Colonic mucosa (tissue), 4 donors: ENCODE data around the gene CAPN5. TPM values are rescaled to one million over a fixed set of nuclear protein-coding genes. Genes with fewer than 3 reads are reported as not detected.

ENCODE experiments used
- DNase-seq: peaks from one replicate; pipeline ENCODE4 v3.0.0-alpha.2; 2020
- H3K27ac ChIP-seq: fragments of 200-600 bp; one replicate; pipeline ENCODE4 v1.8.0; 2021
- H3K27me3 ChIP-seq: fragments of 200-600 bp; one replicate; pipeline ENCODE4 v1.8.0; 2021
- H3K36me3 ChIP-seq: fragments of 200-600 bp; one replicate; pipeline ENCODE4 v1.8.0; 2021
- H3K4me1 ChIP-seq: fragments of 200-600 bp; one replicate; pipeline ENCODE4 v1.8.0; 2021; ENCODE audit warnings: mild to moderate bottlenecking
- H3K4me3 ChIP-seq: fragments of 200-600 bp; one replicate; pipeline ENCODE4 v1.8.0; 2021
- H3K9ac ChIP-seq, 2 donors: one replicate each; pipeline ENCODE4 v1.7.0; 2013; ENCODE audit warnings: control low read depth in 2 of 2, low read depth in 2 of 2, low read length in 2 of 2
- H3K9me3 ChIP-seq: fragments of 200-600 bp; one replicate; pipeline ENCODE4 v1.8.0; 2021
- CTCF ChIP-seq: fragments of 200-600 bp; IDR thresholded peaks from one replicate; pipeline ENCODE4 v1.8.0; 2022; ENCODE audit warnings: antibody characterized with exemption, mild to moderate bottlenecking
- intact Hi-C: fragments of 100-400 bp; cut with DNase I; formaldehyde crosslinking; loops from one replicate; pipeline ENCODE4 v1.14.1; 2022
- total RNA-seq, 2 donors: library from RNA; stranded (reverse); fragmentation: NEBNext Ultra II Directional in 1 of 2; extraction: Animal tissue kit (Norgen Biotek cat#: 25700) in 1 of 2; gene quantifications; one replicate each; pipeline ENCODE4 v1.2.1, GENCODE V29; 2021
- donor health status: healthy.
- donor health status: DM: no; HTN: no; CAD: no.
- donor health status: DM: no; HTN: no; CAD: no.

CAPN5 gene
- total RNA-seq, 2 donors from 2014 or later, result 258 to 267 TPM

GRCh38 chr11:77090046-77090372 lies 23.2 kb downstream of the CAPN5 start:
- Histone ChIP-seq H3K4me1 (peaks cover 50% of the 10 kb centered on the region), H3K27ac (peak overlapping the region; percentile 86), H3K4me3 (no peak overlapping the region), H3K9me3 (no peaks in the 10 kb centered on the region), H3K36me3 (no peaks in the 10 kb centered on the region), H3K27me3 (no peaks in the 10 kb centered on the region), H3K9ac (peak overlapping the region in 1 of 2 donors; percentile 97)
- DNase-seq, result no peak
- intact Hi-C loops, result no loop called here
- no peak for TF ChIP-seq CTCF

GRCh38 chr11:77090373-77091111 lies 23.8 kb downstream of the CAPN5 start:
- TF ChIP-seq CTCF, result no peak
- no peak overlapping the region for H3K4me3 ChIP-seq
- H3K27me3 ChIP-seq, result no peaks in the 10 kb centered on the region
- peak; percentile 74 for DNase-seq
- H3K36me3 ChIP-seq, result no peaks in the 10 kb centered on the region
- peak overlapping the region in 1 of 2 donors; percentile 97 for H3K9ac ChIP-seq
- peaks cover 51% of the 10 kb centered on the region for H3K4me1 ChIP-seq
- H3K27ac ChIP-seq, result peak overlapping the region; percentile 86
- intact Hi-C loops, result loop anchor here (1.0 kb wide), 1 partner anchor 43 kb away; no protein-coding TSS in a partner anchor
- H3K9me3 ChIP-seq, result no peaks in the 10 kb centered on the region

- peaks cover 43% of the 10 kb centered on the region for H3K4me1 ChIP-seq
- TF ChIP-seq CTCF, result peak; percentile 77
- no peaks in the 10 kb centered on the region for H3K9me3 ChIP-seq
- intact Hi-C loops, result loop anchor here (1.0 kb wide), 1 partner anchor 44 kb away; no protein-coding TSS in a partner anchor
- DNase-seq, result peak; percentile 93
- H3K27me3 ChIP-seq, result no peaks in the 10 kb centered on the region
- peak overlapping the region in 1 of 2 donors; percentile 97 for H3K9ac ChIP-seq
- peak overlapping the region; percentile 86 for H3K27ac ChIP-seq
- H3K36me3 ChIP-seq, result no peaks in the 10 kb centered on the region
- H3K4me3 ChIP-seq, result no peak overlapping the region
Observed at GRCh38 chr11:77091146-77091940, 24.6 kb downstream of the CAPN5 start.

GRCh38 chr11:77092382-77092781 lies 25.6 kb downstream of the CAPN5 start:
- no peak for TF ChIP-seq CTCF

GRCh38 chr11:77093056-77093891 lies 26.5 kb downstream of the CAPN5 start:
- H3K27me3 ChIP-seq, result no peaks in the 10 kb centered on the region
- DNase-seq, result no peak
- intact Hi-C loops, result no loop called here
- no peak overlapping the region for H3K9ac ChIP-seq
- H3K9me3 ChIP-seq, result no peaks in the 10 kb centered on the region
- peaks cover 30% of the 10 kb centered on the region for H3K4me1 ChIP-seq
- H3K4me3 ChIP-seq, result no peak overlapping the region
- no peak overlapping the region for H3K27ac ChIP-seq
- no peaks in the 10 kb centered on the region for H3K36me3 ChIP-seq
- TF ChIP-seq CTCF, result no peak

More at GRCh38 chr11:77092382-77092781, 25.6 kb downstream of the CAPN5 start:
- intact Hi-C loops, result no loop called here
- Histone ChIP-seq H3K27me3 (no peaks in the 10 kb centered on the region), H3K9ac (no peak overlapping the region), H3K27ac (no peak overlapping the region), H3K9me3 (no peaks in the 10 kb centered on the region), H3K36me3 (no peaks in the 10 kb centered on the region), H3K4me3 (no peak overlapping the region), H3K4me1 (peaks cover 39% of the 10 kb centered on the region)
- DNase-seq, result no peak
